LHCN-M2 (cell line): ENCODE results near the gene SLC36A3. TPM values are rescaled to one million over a fixed set of nuclear protein-coding genes. Genes with fewer than 3 reads are reported as not detected.
A peak's percentile ranks its signal among the peaks of the same experiment; 100 is the strongest.
"Not testable (repeated sequence)": the region's sequence is repeated elsewhere in the genome, so short reads cannot be mapped to it uniquely, and the experiment has no call there.

Source experiments
- DNase-seq: peaks from one replicate; pipeline ENCODE4 v3.0.0-alpha.2; 2012; ENCODE audit warnings: low read depth
- total RNA-seq: library from RNA; depleted of rRNA; stranded (reverse); fragments of >200 nt; gene quantifications from 2 replicates; pipeline ENCODE4 v1.2.3, GENCODE V29; 2014

The SLC36A3 gene
- total RNA-seq, 1 experiment from 2014 or later, result not detected

GRCh38 chr5:151259931-151260330 lies 43.6 kb downstream of the SLC36A3 start:
- no peak for DNase-seq

- no peak for DNase-seq
These were observed 44.8 kb downstream of the SLC36A3 start for GRCh38 chr5:151258816-151259215.

GRCh38 chr5:151258201-151258611 lies 45.4 kb downstream of the SLC36A3 start:
- no peak for DNase-seq

GRCh38 chr5:151257731-151258181 lies 45.8 kb downstream of the SLC36A3 start:
- no peak for DNase-seq

GRCh38 chr5:151255621-151256286 lies 47.8 kb downstream of the SLC36A3 start:
- DNase-seq, result no peak

GRCh38 chr5:151254990-151255389 lies 48.6 kb downstream of the SLC36A3 start:
- DNase-seq, result not testable (repeated sequence)

- DNase-seq, result no peak
These were observed 49.0 kb downstream of the SLC36A3 start for GRCh38 chr5:151254556-151254955.

- no peak for DNase-seq
These were observed 50.0 kb downstream of the SLC36A3 start for GRCh38 chr5:151253605-151253950.

- DNase-seq, result peak; percentile 99
These were observed 50.6 kb downstream of the SLC36A3 start, which contains the start of gene GM2A for GRCh38 chr5:151252762-151253604. Gene GM2A (plus strand): TSS chr5:151253185. CDS start chr5:151253217, 32 bp downstream.

GRCh38 chr5:151251621-151252020 lies 51.9 kb downstream of the SLC36A3 start:
- no peak for DNase-seq

GRCh38 chr5:151251001-151251551 lies 52.5 kb downstream of the SLC36A3 start:
- DNase-seq, result no peak

GRCh38 chr5:151250346-151251000 lies 53.1 kb downstream of the SLC36A3 start:
- no peak for DNase-seq

- no peak for DNase-seq
These were observed 54.3 kb downstream of the SLC36A3 start for GRCh38 chr5:151249281-151249680.

GRCh38 chr5:151248651-151249050 lies 54.9 kb downstream of the SLC36A3 start:
- DNase-seq, result no peak

- DNase-seq, result no peak
These were observed 57.8 kb downstream of the SLC36A3 start for GRCh38 chr5:151245680-151246219.

GRCh38 chr5:151244206-151244605 lies 59.4 kb downstream of the SLC36A3 start:
- no peak for DNase-seq

- DNase-seq, result no peak
These were observed 60.0 kb downstream of the SLC36A3 start for GRCh38 chr5:151243564-151243963.

GRCh38 chr5:151243127-151243526 lies 60.4 kb downstream of the SLC36A3 start:
- DNase-seq, result no peak

GRCh38 chr5:151240924-151241635 lies 62.5 kb downstream of the SLC36A3 start:
- DNase-seq, result no peak

GRCh38 chr5:151240268-151240835 lies 63.2 kb downstream of the SLC36A3 start:
- DNase-seq, result not testable (repeated sequence)
